Kidney (tissue), 14 donors: ENCODE data around the gene CNOT2. TPM values are rescaled to one million over a fixed set of nuclear protein-coding genes. Genes with fewer than 3 reads are reported as not detected.

ENCODE experiments used
- DNase-seq, 5 donors: peaks; one replicate each; pipeline ENCODE4 v3.0.0-alpha.2; 2013 to 2020
- FAIRE-seq: peaks from 2 replicates; lab custom pipeline; 2012; peaks lifted over from hg19 to GRCh38; lab: Jason Lieb, UNC
- H3K27ac ChIP-seq, 2 donors: one replicate each; pipeline ENCODE4 v1.7.0; 2013; ENCODE audit warnings: low read depth in 2 of 2, low read length in 2 of 2, inconsistent platforms in 1 of 2
- H3K27me3 ChIP-seq: one replicate; pipeline ENCODE4 v1.7.1; 2013; ENCODE audit warnings: low read length, inconsistent platforms; ENCODE audit not compliant: control insufficient read depth, insufficient read depth
- H3K36me3 ChIP-seq, 3 donors: one replicate each; pipeline versions ENCODE4 v1.7.0 to v1.7.1; 2013; ENCODE audit warnings: low read length in 3 of 3, control low read depth in 1 of 3, inconsistent platforms in 1 of 3; ENCODE audit not compliant: insufficient read depth in 3 of 3, control insufficient read depth in 2 of 3
- H3K4me1 ChIP-seq, 3 donors: one replicate each; pipeline versions ENCODE4 v1.7.0 to v1.7.1; 2013; ENCODE audit warnings: low read length in 3 of 3, inconsistent platforms in 1 of 3, low read depth in 1 of 3; ENCODE audit not compliant: control insufficient read depth in 2 of 3, insufficient read depth in 2 of 3
- H3K4me3 ChIP-seq, 3 donors: one replicate each; pipeline versions ENCODE4 v1.7.0 to v1.8.1; 2013; ENCODE audit warnings: low read length in 3 of 3, control low read depth in 1 of 3, inconsistent platforms in 1 of 3
- H3K9ac ChIP-seq, 3 donors: one replicate each; pipeline versions ENCODE4 v1.7.0 to v1.7.1; 2013; ENCODE audit warnings: low read length in 3 of 3, control low read depth in 1 of 3, inconsistent platforms in 1 of 3
- H3K9me3 ChIP-seq, 3 donors: one replicate each; pipeline versions ENCODE4 v1.7.0 to v1.7.1; 2013; ENCODE audit warnings: low read length in 3 of 3, control low read depth in 1 of 3, inconsistent platforms in 1 of 3; ENCODE audit not compliant: control insufficient read depth in 2 of 3, insufficient read depth in 1 of 3
- CTCF ChIP-seq: IDR thresholded peaks from 3 replicates; pipeline ENCODE4 v1.5.1; 2012; ENCODE audit warnings: mild to moderate bottlenecking, moderate library complexity, borderline replicate concordance; ENCODE audit not compliant: insufficient read depth; ENCODE audit errors: extremely low read depth
- intact Hi-C: fragments of 100-400 bp; cut with DNase I; formaldehyde crosslinking; loops from one replicate; pipeline ENCODE4 v1.11.1; 2022
- polyA plus RNA-seq: library from polyadenylated mRNA; stranded (reverse); fragments of 350-450 nt; fragmentation: Illumina TruSeq; extraction: RNeasy Lipid Tissue Mini Kit (QIAGEN cat#74804); gene quantifications from one replicate; pipeline ENCODE4 v1.2.3, GENCODE V29; 2014; ENCODE audit warnings: low read depth, low replicate concordance; ENCODE audit not compliant: insufficient read depth
- total RNA-seq: library from RNA; stranded (reverse); fragmentation: NEBNext Ultra II Directional; extraction: Animal tissue kit (Norgen Biotek cat#: 25700); gene quantifications from one replicate; pipeline ENCODE4 v1.2.1, GENCODE V29; 2021
- donor health status: control.
- donor health status: control.
- donor health status: control.
- donor health status: control.
- donor health status: control.
- donor health status: DM: yes; HTN: yes; CAD: no.
- donor health status: Normal renal cell carcinoma (clear cell type).

CNOT2 gene
- total and polyA plus RNA-seq, 2 donors from 2014 or later, result 21.0 to 68.8 TPM

DNA sequence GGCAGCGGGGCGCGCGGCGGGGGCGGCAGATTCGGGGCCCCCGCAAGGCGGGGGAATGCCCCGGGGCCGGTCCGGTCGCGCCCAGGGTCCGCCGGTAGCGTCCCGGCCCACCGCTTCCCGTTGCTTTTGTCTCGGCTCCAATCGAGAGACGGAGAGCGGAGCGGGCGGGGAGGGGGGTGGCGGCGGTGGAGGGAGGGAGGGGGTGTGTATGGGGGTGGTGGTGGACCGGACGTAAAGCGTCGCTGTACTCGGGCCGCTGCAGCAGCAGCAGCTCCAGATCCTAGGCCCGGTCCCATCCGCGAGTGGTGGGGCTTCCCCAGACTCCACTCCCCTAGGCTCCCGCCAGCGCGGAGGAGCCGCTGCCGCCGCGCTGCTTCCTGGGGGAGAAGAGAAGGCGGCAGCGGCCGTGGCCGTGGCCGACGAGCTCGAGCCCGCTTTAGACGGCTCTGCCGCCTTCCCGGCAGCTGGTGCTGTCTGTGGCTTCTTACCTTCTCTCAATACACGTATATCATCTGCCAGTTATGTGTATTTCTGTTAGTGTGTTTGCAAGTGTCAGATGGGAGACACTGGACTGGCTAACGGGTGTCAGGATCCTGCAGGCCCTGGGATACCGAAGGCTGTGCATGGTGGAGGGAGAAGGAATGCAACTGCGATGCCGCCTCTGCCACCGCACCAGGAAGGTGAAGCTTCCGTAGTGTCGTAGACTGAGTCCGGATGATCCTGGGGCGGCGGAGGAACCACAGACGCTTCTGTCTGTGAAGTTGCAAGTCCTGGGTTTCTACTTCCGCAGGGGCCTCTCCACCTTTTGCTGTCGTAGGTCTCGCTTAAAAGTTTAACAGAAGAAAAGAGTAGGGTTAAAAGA, 508 bp downstream of the CNOT2 start:
- intact Hi-C loops, result no loop called here
- peaks cover 0 to 18% (median 2%) of the 10 kb centered on the region in 3 donors for H3K4me1 ChIP-seq
- DNase-seq (peak; percentile 82 to 93 (median 86)), FAIRE-seq (no peak)
- peak overlapping the region; percentile 97 to 98 for H3K27ac ChIP-seq
- TF ChIP-seq CTCF, result no peak
- H3K36me3 ChIP-seq, result peaks cover 0 to 9% (median 0%) of the 10 kb centered on the region in 3 donors
- peak overlapping the region; percentile 76 to 98 (median 94) for H3K9ac ChIP-seq
- H3K9me3 ChIP-seq, result no peaks in the 10 kb centered on the region
- no peaks in the 10 kb centered on the region for H3K27me3 ChIP-seq
- peak overlapping the region; percentile 79 to 97 (median 97) for H3K4me3 ChIP-seq

- no peak for TF ChIP-seq CTCF
- H3K9ac ChIP-seq, result peak overlapping the region; percentile 76 to 98 (median 94)
- DNase-seq (peak in 1 of 5 donors; percentile 14), FAIRE-seq (no peak)
- H3K4me1 ChIP-seq, result peaks cover 0 to 18% (median 2%) of the 10 kb centered on the region in 3 donors
- H3K27ac ChIP-seq, result peak overlapping the region in 1 of 2 donors; percentile 97
- intact Hi-C loops, result no loop called here
- H3K27me3 ChIP-seq, result no peaks in the 10 kb centered on the region
- peaks cover 0 to 9% (median 0%) of the 10 kb centered on the region in 3 donors for H3K36me3 ChIP-seq
- H3K9me3 ChIP-seq, result no peaks in the 10 kb centered on the region
- peak overlapping the region; percentile 79 to 97 (median 97) for H3K4me3 ChIP-seq
These were observed 1.2 kb downstream of the CNOT2 start for GRCh38 chr12:70244409-70244808.

GRCh38 chr12:70245458-70245857, 2.2 kb downstream of the CNOT2 start:
- Histone ChIP-seq H3K9ac (no peak overlapping the region), H3K27ac (no peak overlapping the region), H3K36me3 (peaks cover 0 to 4% (median 0%) of the 10 kb centered on the region in 3 donors), H3K27me3 (no peaks in the 10 kb centered on the region), H3K9me3 (no peaks in the 10 kb centered on the region), H3K4me3 (no peak overlapping the region), H3K4me1 (peaks cover 0 to 18% (median 2%) of the 10 kb centered on the region in 3 donors)
- intact Hi-C loops, result no loop called here
- FAIRE-seq, result no peak
- DNase-seq, result no peak
- TF ChIP-seq CTCF, result no peak
